OCI-LY1 (cell line): ENCODE measurements around the gene DRC7.

ENCODE experiments used
- H2AFZ ChIP-seq: fragments of 200-600 bp; sonication (generic), shearing (Covaris generic); 2 replicates; pipeline ENCODE4 v1.6.0; 2014; ENCODE audit warnings: antibody characterized with exemption, mild to moderate bottlenecking, low read length
- H3F3A ChIP-seq: fragments of 200-600 bp; sonication (generic), shearing (Covaris generic); 2 replicates; pipeline ENCODE4 v1.6.0; 2014; ENCODE audit warnings: mild to moderate bottlenecking, antibody characterized with exemption, low read length, moderate library complexity; ENCODE audit not compliant: insufficient read depth
- H3K27ac ChIP-seq: fragments of 200-600 bp; sonication (generic); 2 replicates; pipeline ENCODE4 v1.5.1; 2014; ENCODE audit warnings: low read length, mixed run types, mild to moderate bottlenecking, low read depth; ENCODE audit not compliant: poor library complexity, severe bottlenecking
- H3K27me3 ChIP-seq: fragments of 200-600 bp; sonication (generic); 2 replicates; pipeline ENCODE4 v1.6.0; 2014; ENCODE audit warnings: antibody characterized with exemption, mild to moderate bottlenecking, low read length, moderate library complexity; ENCODE audit not compliant: insufficient read depth
- H3K36me3 ChIP-seq: fragments of 200-600 bp; sonication (generic); 2 replicates; pipeline ENCODE4 v1.6.1; 2014; ENCODE audit warnings: mild to moderate bottlenecking, antibody characterized with exemption, low read length, moderate library complexity, mixed read lengths; ENCODE audit not compliant: insufficient read depth
- H3K4me1 ChIP-seq: fragments of 200-600 bp; sonication (generic); 2 replicates; pipeline ENCODE4 v1.5.1; 2014; ENCODE audit warnings: mild to moderate bottlenecking, low read length, moderate library complexity; ENCODE audit not compliant: insufficient read depth, severe bottlenecking
- H3K4me2 ChIP-seq: fragments of 200-600 bp; sonication (generic), shearing (Covaris generic); 2 replicates; pipeline ENCODE4 v1.6.1; 2014; ENCODE audit warnings: low read length
- H3K4me3 ChIP-seq: fragments of 200-600 bp; sonication (generic); 2 replicates; pipeline ENCODE4 v1.5.1; 2014; ENCODE audit warnings: low read length, low read depth, mild to moderate bottlenecking, mixed read lengths; ENCODE audit not compliant: poor library complexity, severe bottlenecking
- H3K79me2 ChIP-seq: fragments of 200-600 bp; shearing (Covaris generic); 2 replicates; pipeline ENCODE4 v1.6.1; 2016; ENCODE audit warnings: mixed run types, low read length, mixed read lengths; ENCODE audit not compliant: insufficient read depth
- H3K9ac ChIP-seq: fragments of 200-600 bp; sonication (generic), shearing (Covaris generic); 2 replicates; pipeline ENCODE4 v1.6.1; 2014; ENCODE audit warnings: mild to moderate bottlenecking, low read length, mixed read lengths
- H3K9me2 ChIP-seq: fragments of 200-600 bp; sonication (generic), shearing (Covaris generic); 2 replicates; pipeline ENCODE4 v1.6.1; 2014; ENCODE audit warnings: low read depth, mild to moderate bottlenecking, low read length, mixed read lengths
- H3K9me3 ChIP-seq: fragments of 200-600 bp; shearing (Covaris generic); 2 replicates; pipeline ENCODE4 v1.6.1; 2014; ENCODE audit warnings: low read length, mixed read lengths
- H4K20me1 ChIP-seq: fragments of 200-600 bp; sonication (generic), shearing (Covaris generic); 2 replicates; pipeline ENCODE4 v1.6.0; 2016; ENCODE audit warnings: mild to moderate bottlenecking, low read length; ENCODE audit not compliant: insufficient read depth
- CTCF ChIP-seq: fragments of 200-600 bp; sonication (generic), shearing (Covaris generic); IDR thresholded peaks from 2 replicates; pipeline ENCODE4 v1.5.1; 2017; ENCODE audit warnings: mild to moderate bottlenecking, antibody characterized with exemption, low read length, moderate library complexity, mixed read lengths
- EZH2 ChIP-seq: fragments of 200-600 bp; sonication (generic), shearing (Covaris generic); IDR thresholded peaks from 2 replicates; pipeline ENCODE4 v1.8.0; 2017; ENCODE audit warnings: borderline replicate concordance, mixed run types, mild to moderate bottlenecking, antibody characterized with exemption, low read length, moderate library complexity, mixed read lengths

DRC7 gene

GRCh38 chr16:57762365-57763040 is 67.9 kb downstream of the DRC7 start:
- TF ChIP-seq EZH2 (no peak), CTCF (no peak)
- no peaks in the 10 kb centered on the region for H3K79me2 ChIP-seq

GRCh38 chr16:57763285-57764005 is 68.8 kb downstream of the DRC7 start:
- Histone ChIP-seq H3K4me2 (no peak overlapping the region), H3K9me2 (no peaks in the 10 kb centered on the region), H3K36me3 (no peaks in the 10 kb centered on the region; the same call in 1 of the 2 replicates), H3K4me3 (no peak overlapping the region), H3F3A (no peaks in the 10 kb centered on the region), H3K9me3 (no peaks in the 10 kb centered on the region), H2AFZ (no peak overlapping the region), H3K4me1 (no peaks in the 10 kb centered on the region), H4K20me1 (no peaks in the 10 kb centered on the region), H3K9ac (no peak overlapping the region), H3K27ac (no peak overlapping the region), H3K79me2 (no peaks in the 10 kb centered on the region), H3K27me3 (no peaks in the 10 kb centered on the region)
- TF ChIP-seq EZH2 (no peak), CTCF (no peak)

More at GRCh38 chr16:57762365-57763040, 67.9 kb downstream of the DRC7 start:
- Histone ChIP-seq H3K27ac (no peak overlapping the region), H3K4me2 (no peak overlapping the region), H3K9me3 (no peaks in the 10 kb centered on the region), H3K4me3 (no peak overlapping the region), H3K4me1 (no peaks in the 10 kb centered on the region), H4K20me1 (no peaks in the 10 kb centered on the region), H3K9ac (no peak overlapping the region), H3K9me2 (no peaks in the 10 kb centered on the region), H2AFZ (no peak overlapping the region), H3K36me3 (no peaks in the 10 kb centered on the region; the same call in 1 of the 2 replicates), H3K27me3 (no peaks in the 10 kb centered on the region), H3F3A (no peaks in the 10 kb centered on the region)

- H3F3A ChIP-seq: no peaks in the 10 kb centered on the region
- no peaks in the 10 kb centered on the region for H3K9me3 ChIP-seq
- H3K4me1 ChIP-seq: no peaks in the 10 kb centered on the region
- H3K36me3 ChIP-seq: no peaks in the 10 kb centered on the region; the same call in 1 of the 2 replicates
- H3K4me3 ChIP-seq: no peak overlapping the region
- TF ChIP-seq CTCF: no peak
- TF ChIP-seq EZH2: no peak
- no peak overlapping the region for H3K4me2 ChIP-seq
- H3K9me2 ChIP-seq: no peaks in the 10 kb centered on the region
- H3K9ac ChIP-seq: no peak overlapping the region
- H4K20me1 ChIP-seq: no peaks in the 10 kb centered on the region
- no peaks in the 10 kb centered on the region for H3K79me2 ChIP-seq
- no peaks in the 10 kb centered on the region for H3K27me3 ChIP-seq
- H2AFZ ChIP-seq: no peak overlapping the region
- no peak overlapping the region for H3K27ac ChIP-seq
These were observed 69.4 kb downstream of the DRC7 start for GRCh38 chr16:57764006-57764340.
